ENCODE data around the gene GZMH.

- TF ChIP-seq POLR2A (IDR thresholded peaks at IDR 0.05; ENCODE audit: low read depth, low read length) (no peak), POLR2AphosphoS5 (IDR thresholded peaks at IDR 0.05; ENCODE audit: low read depth, low read length) (no peak)
Observed at GRCh38 chr14:24574206-24574774, 35.2 kb downstream of the GZMH start.
